Upper lobe of right lung (tissue), 1 donor: ENCODE measurements around the gene TMBIM6. TPM values are rescaled to one million over a fixed set of nuclear protein-coding genes. Genes with fewer than 3 reads are reported as not detected.

Experiments
- ATAC-seq: fragments of 200-7000 bp; cut with Tn5 transposase; one replicate; pipeline ENCODE4 v1.9.1; 2020; ENCODE audit warnings: mild to moderate bottlenecking, moderate library complexity
- DNase-seq: peaks from one replicate; pipeline ENCODE4 v3.0.0-alpha.2; 2020
- H3K27ac ChIP-seq: fragments of 200-600 bp; one replicate; pipeline ENCODE4 v1.8.0; 2022
- H3K27me3 ChIP-seq: fragments of 200-600 bp; one replicate; pipeline ENCODE4 v1.8.0; 2022; ENCODE audit warnings: mild to moderate bottlenecking
- H3K36me3 ChIP-seq: fragments of 200-600 bp; one replicate; pipeline ENCODE4 v1.8.0; 2022
- H3K4me1 ChIP-seq: fragments of 200-600 bp; one replicate; pipeline ENCODE4 v1.8.0; 2022
- H3K4me3 ChIP-seq: fragments of 200-600 bp; one replicate; pipeline ENCODE4 v1.8.0; 2022; ENCODE audit warnings: mild to moderate bottlenecking
- H3K9me3 ChIP-seq: fragments of 200-600 bp; one replicate; pipeline ENCODE4 v1.8.0; 2022
- intact Hi-C: fragments of 100-400 bp; cut with DNase I; formaldehyde crosslinking; loops from one replicate; pipeline ENCODE4 v1.11.0; 2022
- total RNA-seq: library from RNA; stranded (reverse); fragmentation: NEBNext Ultra II Directional; extraction: Animal tissue kit (Norgen Biotek cat#: 25700); gene quantifications from one replicate; pipeline ENCODE4 v1.2.1, GENCODE V29; 2021
- TF ChIP-seq, protein P1 (sequence below): fragments of 200-600 bp; IDR thresholded peaks from one replicate; pipeline ENCODE4 v1.8.0; 2022; ENCODE audit warnings: antibody characterized with exemption
- donor health status: DM: no; HTN: yes; CAD: no; lungs with severe emphysema.

Gene TMBIM6
- total RNA-seq, 1 donor from 2014 or later: 654 TPM

DNA sequence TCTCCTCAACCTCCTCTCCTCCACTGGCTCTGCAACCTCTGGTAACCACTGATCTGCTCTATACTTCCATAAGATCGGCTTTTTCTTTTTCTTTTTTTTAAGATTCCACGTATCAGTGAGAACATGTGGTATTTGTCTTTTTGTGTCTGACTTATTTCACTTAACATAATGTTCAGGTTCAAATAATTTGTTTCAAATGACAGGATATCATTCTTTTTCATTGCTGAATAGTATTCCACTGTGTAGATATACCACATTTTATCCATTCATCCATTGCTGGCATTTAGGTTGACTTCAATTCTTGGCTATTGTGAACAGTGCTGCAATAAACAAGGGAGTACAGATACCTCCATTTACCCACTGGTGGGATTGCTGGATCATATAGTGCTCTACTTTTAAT is 46.3 kb downstream of the TMBIM6 start:
- Histone ChIP-seq H3K27me3 (no peaks in the 10 kb centered on the region), H3K4me1 (peaks cover 10% of the 10 kb centered on the region), H3K4me3 (no peak overlapping the region), H3K9me3 (no peaks in the 10 kb centered on the region), H3K27ac (no peak overlapping the region), H3K36me3 (no peaks in the 10 kb centered on the region)
- intact Hi-C loops: no loop called here
- no peak for DNase-seq
- TF ChIP-seq, protein P1, sequence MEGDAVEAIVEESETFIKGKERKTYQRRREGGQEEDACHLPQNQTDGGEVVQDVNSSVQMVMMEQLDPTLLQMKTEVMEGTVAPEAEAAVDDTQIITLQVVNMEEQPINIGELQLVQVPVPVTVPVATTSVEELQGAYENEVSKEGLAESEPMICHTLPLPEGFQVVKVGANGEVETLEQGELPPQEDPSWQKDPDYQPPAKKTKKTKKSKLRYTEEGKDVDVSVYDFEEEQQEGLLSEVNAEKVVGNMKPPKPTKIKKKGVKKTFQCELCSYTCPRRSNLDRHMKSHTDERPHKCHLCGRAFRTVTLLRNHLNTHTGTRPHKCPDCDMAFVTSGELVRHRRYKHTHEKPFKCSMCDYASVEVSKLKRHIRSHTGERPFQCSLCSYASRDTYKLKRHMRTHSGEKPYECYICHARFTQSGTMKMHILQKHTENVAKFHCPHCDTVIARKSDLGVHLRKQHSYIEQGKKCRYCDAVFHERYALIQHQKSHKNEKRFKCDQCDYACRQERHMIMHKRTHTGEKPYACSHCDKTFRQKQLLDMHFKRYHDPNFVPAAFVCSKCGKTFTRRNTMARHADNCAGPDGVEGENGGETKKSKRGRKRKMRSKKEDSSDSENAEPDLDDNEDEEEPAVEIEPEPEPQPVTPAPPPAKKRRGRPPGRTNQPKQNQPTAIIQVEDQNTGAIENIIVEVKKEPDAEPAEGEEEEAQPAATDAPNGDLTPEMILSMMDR: no peak
- no peak for ATAC-seq

DNA sequence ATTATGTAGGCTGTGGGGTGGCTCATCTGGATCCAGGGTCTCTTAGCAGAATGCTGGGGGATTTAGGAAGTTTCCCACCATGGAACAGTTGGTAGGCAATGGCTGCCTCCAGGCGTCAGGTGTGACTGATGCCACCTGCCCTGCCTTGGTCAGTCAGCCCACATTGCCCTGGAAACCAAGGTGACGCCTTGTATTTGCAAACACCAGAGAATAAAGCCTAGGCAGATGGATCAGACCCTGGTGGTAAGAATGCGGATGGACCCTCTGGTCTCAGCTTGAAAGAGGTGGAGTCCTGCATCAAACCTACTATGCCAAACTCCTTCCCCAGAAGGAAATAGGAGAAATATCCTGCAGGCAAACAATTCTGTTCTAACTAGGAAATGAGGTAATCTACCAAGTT is 48.6 kb downstream of the TMBIM6 start:
- Histone ChIP-seq H3K4me3 (no peak overlapping the region), H3K4me1 (no peaks in the 10 kb centered on the region), H3K36me3 (no peaks in the 10 kb centered on the region), H3K27ac (no peak overlapping the region), H3K9me3 (no peaks in the 10 kb centered on the region), H3K27me3 (no peaks in the 10 kb centered on the region)
- no peak for ATAC-seq
- TF ChIP-seq, protein P1: no peak
- intact Hi-C loops: no loop called here
- no peak for DNase-seq

DNA sequence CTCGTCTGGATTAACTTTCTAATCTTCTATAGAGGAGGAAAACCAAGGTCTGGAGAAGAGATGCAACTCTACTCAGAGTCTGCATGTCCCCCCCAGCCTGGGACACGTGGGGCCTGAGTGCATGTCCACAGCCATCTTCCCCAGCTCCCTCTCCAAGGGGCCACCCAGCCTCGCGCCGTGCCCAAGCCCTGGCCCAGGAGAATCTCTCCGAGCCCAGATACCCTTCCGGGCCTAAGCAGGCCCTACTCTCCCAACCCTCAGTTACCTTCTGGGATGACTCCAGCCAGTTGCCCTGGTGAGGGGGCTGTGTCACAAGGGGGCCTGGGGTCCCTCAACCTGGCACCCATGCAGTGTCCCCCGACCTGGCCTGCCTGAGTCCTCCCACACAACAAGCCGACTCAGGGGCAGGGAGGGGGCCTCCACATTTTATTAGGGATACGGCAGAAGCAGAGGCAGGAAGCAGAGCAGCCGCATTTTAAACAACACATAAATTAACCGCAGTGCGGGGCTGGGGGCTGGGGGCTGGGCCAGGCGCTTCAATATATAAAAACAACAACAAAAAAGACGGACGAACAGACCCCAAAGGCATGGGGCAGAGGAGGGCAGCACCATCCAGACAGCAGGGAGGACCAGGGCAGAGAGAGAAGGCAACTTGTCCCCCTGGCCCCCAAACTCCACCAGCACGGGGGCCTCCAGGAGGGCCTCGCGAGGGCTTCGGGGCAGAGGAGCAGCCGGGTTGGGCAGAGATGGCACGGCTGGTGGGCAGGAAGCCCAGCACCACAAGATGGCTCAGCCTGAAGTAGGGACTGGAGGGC is 49.6 kb downstream of the TMBIM6 start:
- ATAC-seq (no peak), DNase-seq (peak; percentile 57)

DNA sequence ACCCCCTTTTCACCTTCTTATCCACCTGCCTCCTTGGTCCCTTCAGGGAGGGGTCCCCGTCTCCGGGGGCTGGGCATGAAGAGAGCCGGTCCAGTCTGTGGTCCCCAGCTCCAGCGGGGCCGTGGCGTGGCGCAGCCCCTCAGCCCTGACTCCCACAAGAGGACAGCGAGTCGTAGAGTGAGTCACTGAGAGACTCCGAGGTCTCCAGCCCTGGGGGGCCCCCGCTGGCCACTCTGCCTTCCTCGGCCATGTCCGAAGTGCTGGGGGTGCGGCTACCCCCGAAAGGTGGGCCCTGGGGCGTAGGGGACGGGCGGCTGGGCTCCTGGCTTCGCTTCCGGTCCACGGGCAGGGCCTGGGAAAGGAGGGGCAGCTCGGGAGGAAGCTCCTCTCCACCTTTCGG is 50.3 kb downstream of the TMBIM6 start:
- TF ChIP-seq, protein P1: no peak
- Histone ChIP-seq H3K36me3 (peaks cover 4% of the 10 kb centered on the region), H3K27me3 (no peaks in the 10 kb centered on the region), H3K4me3 (no peak overlapping the region), H3K27ac (no peak overlapping the region), H3K4me1 (no peaks in the 10 kb centered on the region), H3K9me3 (no peaks in the 10 kb centered on the region)
- intact Hi-C loops: no loop called here
- no peak for ATAC-seq
- no peak for DNase-seq

More for the DNA sequence above, 49.6 kb downstream of the TMBIM6 start:
- no peaks in the 10 kb centered on the region for H3K4me1 ChIP-seq
- H3K36me3 ChIP-seq: no peaks in the 10 kb centered on the region
- H3K27me3 ChIP-seq: no peaks in the 10 kb centered on the region
- no peak overlapping the region for H3K4me3 ChIP-seq
- intact Hi-C loops: no loop called here
- no peak overlapping the region for H3K27ac ChIP-seq
- TF ChIP-seq, protein P1: no peak
- H3K9me3 ChIP-seq: no peaks in the 10 kb centered on the region

DNA sequence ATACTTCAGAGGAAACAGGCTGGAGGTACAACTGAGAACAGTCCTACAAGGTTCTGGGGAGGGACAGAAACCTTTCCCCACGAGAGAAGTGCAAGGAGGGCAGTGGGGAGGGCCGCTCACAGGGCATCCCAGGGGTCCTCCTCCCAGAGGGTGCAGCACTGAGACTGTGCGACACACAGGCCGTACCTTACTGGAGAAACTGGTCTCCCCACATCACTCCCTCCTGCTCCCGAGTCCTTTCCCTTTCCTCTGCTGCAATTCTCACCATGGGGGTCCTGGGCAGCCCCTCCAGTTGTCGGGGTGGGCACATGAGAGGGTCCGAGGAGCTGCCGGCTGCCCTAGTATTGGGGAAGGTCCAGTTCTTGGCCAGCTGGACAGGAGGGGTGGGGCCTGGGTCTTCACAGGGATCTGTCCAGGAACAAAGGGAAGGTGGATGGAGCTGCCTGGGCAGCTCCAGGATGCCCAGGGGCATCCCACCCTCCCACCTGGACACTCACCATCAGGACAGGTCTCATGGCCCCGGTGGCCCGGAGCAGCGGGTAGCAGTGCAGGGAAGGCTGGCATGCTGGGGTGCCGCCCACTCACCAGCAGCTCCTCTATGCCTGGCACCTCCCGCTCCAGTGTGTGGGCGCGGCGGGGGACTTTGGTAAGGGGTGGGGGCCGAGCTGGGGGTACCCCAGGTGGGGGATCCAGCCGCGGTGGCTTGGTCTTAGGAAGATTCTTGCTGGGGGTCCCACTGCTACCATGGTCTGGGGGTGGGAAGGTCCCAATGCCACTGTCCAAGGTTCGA is 51.0 kb downstream of the TMBIM6 start:
- no peak for ATAC-seq
- TF ChIP-seq, protein P1: no peak
- H3K36me3 ChIP-seq: peaks cover 11% of the 10 kb centered on the region
- H3K4me1 ChIP-seq: no peaks in the 10 kb centered on the region
- no peaks in the 10 kb centered on the region for H3K9me3 ChIP-seq
- no peak overlapping the region for H3K27ac ChIP-seq
- no peak for DNase-seq
- no peak overlapping the region for H3K4me3 ChIP-seq
- no peaks in the 10 kb centered on the region for H3K27me3 ChIP-seq
- intact Hi-C loops: no loop called here
